ENCODE measurements around the gene NOS1.

The NOS1 gene

DNA sequence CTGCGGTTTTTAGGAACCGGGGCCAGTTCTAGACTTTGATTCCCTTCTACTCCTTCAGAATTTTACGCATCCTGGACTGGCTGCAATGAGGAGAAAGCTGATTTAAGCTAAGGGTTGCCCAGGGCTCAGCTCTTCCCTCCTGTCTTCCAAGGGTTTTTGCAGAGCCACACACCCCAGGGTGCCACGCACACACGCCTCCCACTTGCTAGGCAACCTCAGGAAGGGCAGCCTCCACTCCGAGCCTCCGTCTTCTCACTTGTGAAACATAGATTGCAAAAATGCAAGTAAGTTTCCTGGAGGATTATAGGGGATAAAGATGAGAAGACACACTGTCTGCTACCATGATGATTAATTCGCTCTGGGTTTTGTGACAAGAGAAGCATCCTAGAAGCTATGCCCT lies 31.7 kb downstream of the NOS1 start:
- no peak for ATAC-seq

DNA sequence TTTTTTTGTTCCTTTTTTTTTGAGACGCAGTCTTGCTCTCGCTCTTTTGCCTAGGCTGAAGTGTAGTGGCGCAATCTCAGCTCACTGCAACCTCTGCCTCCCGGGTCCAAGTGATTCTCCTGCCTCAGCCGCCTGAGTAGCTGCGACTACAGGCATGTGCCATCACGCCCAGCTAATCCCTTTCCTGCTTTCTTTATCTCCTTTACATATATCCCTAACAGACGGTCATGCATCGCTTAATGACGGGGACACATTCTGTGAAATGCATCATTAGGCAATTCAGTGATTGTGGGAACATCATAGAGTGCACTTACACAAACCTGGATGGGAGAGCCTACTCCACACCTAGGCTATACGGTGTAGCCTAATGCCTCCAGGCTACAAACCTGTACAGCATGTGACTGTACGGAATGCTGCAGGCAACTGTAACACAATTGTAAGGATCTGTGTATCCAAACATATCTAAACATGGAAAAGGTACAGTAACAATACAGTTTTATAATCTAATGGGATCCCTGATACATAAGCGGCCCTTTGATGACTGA lies 32.8 kb downstream of the NOS1 start:
- no peak for ATAC-seq

DNA sequence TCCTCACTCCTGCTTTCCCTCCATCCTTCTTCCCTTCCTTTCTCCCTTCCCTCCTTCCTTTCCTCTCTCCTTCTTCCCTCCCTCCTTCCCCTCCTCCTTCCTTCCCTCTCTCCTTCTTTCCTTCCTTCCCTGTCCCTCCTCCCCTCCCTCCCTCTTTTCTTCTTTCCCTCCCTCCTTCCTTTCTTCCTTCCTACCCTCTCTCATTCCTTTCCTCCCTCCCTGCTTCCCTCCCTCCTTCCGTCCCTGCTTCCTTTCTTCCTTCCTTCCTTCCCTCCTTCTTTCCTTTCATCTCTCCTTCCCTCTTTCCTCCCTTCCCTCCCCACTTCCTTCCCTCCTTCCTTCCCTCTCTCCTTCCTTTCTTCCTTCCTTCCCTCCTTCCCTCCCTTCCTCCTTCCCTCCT lies 39.0 kb downstream of the NOS1 start:
- no peak for ATAC-seq

DNA sequence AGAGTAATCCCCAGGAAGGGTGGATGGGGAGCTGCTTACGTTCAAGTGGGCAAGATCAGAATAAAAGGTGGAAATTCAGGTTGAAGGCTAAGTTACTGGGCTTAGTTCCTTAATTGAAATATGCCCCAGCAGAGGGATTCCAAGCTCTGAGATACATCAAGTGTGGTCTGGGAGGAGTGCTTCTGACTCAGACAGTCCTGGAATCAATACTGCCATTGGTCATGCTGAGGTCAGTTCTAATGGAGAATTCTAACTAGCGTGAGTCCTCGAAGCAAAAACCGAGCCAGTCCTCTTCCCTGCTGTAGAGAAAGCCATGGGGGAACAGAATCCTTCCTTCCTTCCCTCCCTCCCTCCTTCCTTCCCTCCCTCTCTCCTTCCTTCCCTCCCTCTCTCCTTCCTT lies 39.9 kb downstream of the NOS1 start:
- ATAC-seq = no peak

DNA sequence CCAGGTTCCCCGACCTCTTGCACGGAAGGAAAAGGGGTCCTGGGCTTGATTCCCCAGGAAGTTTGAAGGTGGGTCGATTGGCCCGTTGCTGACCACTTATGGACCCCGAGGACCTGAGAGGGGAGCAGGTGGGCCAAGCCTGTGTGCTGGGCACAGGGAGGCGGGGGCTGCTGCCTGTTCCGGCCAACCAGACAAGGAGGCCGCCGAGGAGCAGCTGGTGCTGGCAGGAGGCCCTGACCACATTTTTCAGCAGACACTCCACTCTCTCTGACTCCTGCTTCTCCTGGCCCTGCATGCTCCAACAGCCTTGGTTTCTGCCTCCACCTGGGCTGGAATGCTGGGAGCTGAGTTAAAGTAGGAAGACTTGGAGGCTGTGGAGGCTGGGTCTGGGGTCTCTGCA lies 42.8 kb downstream of the NOS1 start:
- no peak for ATAC-seq

DNA sequence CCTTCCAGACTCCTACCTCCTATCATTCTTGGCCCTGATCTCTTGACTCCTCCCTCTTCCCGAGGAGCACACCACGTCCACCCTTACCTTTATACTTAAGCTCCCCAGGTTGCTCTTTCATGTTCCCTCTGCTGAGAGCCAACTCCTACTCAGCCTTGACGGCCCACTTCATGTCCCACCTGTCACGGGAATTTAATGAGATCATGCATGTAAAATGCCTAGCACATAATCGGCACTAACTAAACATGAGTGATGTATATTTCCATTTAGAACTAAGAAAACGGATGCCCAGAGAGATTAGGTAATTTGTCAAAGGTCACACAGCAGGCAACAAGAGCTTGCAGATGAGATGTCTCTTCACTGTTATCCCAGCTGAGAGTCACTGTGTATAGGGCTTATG lies 45.1 kb downstream of the NOS1 start:
- no peak for ATAC-seq

DNA sequence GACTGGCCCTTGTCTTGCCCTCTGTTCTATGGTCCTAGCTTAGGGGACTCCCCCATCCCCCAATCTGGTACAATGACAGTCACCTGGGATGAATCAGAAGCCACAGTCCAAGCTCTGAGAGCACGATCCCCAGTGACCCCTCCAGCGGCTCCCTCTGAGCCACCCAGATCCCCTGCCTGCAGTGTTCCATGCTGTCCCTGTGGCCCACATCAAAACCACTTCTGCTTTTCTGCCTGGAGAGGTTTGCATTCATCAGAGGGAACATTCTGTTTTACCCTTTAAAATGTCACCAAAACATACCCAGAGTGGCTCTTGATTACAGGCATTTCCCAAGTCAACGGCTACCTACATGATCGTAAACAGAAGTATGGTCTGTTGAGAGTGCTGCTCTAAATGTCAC lies 47.5 kb downstream of the NOS1 start:
- ATAC-seq = no peak

DNA sequence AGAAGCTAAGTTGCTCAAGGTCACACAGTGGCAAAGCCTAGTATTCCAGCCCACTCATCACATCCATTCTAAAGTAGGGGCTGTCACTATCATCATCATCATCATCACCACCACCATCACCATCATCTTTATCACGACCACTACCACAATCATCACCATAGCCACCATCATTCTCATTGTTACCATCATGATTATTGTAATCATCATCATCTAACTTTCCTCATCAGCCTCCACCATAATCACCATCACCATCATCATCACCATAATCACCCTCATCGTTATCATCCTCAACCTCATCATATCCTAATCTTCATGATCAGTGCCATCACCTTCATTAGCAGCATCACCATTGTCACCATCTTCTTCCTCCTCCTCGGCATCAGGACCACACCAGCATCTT lies 48.7 kb downstream of the NOS1 start:
- no peak for ATAC-seq

DNA sequence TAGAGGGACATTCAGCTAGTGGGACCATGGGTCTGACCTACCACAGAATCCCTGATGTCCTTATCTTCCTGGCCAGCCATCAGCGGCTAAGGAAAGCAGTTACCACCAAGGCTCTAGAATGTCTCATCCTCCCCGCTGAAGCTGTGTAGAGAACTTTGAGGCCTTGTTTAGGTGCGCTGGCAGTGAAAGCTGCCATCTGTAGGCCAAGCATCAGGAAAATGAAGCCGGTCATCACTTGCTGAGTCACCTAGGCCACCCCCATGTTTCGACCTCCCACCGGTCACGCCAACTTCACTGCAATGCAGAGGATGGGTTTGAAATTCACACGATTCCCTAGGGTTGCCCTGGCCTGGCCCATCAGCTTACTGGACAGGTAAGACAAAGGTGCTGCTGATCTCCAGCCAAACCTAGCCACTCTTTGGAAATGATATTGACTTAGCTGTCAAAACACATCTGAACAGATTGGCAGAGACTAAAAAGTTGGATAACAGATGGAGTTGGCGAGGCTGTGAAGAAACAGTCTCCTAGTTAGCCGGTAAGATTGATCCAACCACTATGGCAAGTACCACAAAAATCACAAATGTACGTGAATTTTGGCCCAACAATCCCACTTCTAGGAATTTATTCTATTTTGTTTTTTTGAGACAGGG lies 52.0 kb downstream of the NOS1 start:
- no peak for ATAC-seq

DNA sequence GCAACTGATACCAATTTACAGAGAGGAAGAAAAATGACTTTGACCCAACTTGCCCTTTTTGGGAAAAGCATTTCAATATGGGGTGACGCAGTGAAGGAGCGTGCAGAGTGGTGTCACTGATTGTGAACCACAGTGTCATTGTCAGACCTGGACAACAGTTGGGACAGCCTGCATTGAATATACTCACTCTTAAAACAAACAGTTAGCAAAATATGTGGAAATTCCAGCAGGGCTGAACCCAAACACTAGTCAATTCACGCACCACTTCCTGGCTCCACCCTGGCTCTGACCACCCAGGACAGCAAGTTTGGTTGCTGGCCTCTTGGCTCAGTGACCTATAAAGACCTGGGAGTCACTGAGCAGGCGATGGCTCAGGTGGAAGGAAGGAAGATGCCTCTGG lies 61.3 kb downstream of the NOS1 start:
- ATAC-seq = no peak

DNA sequence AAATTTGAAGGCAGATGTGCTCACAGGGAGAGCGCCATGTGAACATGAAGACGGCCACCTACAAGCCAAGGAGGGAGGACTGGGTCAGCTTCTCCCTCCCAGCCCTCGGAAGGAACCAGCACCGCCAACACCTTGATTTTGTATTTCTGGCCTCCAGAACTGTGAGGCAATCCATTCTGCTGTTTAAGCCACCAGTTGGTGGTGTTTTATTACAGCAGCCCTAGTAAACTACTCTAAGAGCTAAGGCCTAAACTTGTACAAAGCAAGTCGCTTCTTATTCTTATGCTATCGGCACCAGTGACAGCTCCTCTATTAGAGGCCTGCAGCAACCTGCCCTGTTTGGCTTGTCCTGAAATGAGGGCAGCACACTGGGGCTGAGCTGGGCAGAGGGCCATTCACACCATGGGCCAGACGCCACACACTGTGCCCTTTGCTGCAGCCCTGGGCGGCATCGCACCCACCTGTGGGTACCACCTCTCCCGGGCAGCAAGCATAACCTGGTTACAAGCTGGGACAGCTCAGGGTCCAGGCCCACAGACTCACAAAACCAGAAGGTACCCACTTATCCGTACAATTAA lies 62.7 kb downstream of the NOS1 start:
- ATAC-seq = no peak

DNA sequence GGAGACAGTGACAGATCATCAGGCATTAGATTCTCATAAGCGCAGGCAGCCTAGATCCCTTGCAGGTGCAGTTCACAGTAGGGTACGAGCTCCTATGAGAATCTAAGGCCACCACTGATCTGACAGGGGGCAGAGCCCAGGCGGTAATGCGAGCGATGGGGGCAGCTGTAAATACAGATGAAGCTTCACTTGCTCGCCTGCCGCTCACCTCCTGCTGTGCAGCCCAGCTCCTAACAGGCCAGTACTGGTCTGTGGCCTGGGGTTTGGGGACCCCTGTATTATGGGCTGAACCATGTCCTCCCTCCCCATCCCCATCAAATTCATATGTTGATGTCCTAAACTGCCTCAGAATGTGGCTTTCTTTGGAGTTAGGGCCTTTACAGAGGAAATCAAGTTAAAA lies 63.2 kb downstream of the NOS1 start:
- no peak for ATAC-seq

DNA sequence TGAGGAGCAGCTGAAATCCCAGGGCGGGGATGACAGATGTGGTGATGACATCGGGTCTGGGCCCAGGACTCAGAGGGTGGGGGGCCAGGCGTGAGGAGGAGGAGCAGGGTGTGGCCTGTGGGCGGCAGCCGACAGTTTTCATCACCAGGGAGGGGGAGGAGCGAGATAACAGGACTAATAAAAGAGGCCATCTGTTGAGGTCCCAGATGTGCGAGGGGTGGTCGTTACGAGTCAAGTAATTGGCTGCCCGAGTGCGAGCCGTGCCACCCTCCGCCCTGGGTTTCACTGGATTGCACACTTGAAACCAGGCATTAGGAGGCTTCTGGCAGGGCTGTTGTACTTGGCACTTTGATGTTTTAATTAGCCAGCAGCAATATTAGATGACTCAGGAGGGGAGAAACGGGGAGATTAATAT lies 67.2 kb downstream of the NOS1 start:
- no peak for ATAC-seq

DNA sequence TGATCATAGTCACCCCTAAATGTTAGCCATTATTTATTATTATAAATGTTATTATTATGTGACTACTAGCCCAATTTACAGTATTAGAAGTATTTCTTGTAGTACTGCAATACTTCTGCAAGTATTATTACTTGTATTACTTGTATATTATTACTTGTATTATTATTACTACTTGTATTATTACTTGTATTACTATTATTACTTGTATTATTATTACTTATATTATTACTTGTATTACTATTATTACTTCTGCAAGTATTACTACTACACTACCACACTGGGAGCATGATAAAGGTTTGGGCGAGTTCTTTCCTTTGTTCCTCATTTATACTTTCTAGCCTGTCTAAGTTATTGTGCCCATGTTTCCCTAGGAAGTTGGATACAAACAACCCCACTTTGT lies 67.9 kb downstream of the NOS1 start:
- ATAC-seq = no peak

DNA sequence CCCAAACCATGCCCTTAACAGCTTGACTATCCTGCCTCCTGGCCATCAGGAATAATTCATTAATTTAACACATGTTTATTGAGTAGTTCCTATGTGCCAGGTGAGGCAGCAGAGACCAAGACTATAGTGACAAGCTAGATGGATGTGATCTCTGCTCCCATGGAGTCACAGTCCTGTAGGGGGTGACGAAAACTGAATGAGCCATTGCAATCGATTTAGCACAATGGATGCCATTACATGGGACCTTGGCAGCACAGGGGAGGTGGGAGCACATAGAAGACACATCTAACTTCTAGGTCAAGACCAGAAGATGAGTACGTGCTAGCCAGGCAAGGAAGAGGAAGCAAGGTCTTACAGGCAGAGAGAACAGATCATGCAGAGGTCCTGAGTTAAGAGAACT lies 68.7 kb downstream of the NOS1 start:
- ATAC-seq = no peak

DNA sequence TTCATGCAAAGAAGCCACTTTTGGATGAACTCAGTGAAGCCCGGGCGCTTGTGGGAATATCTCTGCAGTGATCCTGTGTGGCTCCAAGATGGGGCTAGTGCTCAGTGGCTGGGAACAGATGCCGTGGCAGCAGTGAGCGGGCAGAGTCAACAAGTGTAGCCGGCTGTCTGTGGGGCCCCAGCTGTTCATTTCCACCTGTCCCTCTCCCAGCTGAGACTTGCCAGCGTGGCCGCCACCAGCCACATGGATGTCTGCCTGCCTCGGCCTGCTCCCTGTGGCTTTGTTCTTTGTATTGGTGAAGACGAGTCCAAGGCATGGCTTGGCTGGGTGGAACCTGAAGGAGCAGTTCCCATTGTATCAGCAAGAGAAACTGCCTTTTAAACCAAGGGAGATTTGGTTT lies 77.3 kb downstream of the NOS1 start:
- ATAC-seq = no peak

DNA sequence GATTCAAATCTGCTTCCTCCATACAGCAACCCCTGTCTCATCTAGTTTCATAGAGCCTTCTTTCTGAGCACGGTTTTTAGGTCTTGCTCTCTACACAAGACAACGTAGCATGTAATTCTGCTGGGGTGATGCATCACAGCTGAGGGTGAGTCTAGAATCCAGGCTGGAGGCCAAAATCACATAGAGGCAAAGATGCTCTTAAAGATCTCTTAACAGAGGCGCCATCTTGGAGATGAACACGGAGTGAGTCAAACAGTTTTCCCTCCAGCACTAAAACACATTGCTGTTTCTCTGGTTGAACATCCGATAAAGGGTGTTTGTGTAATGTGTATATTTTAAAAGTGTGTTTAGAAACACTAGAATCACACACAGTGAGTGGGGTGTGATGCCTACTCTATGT lies 78.9 kb downstream of the NOS1 start:
- no peak for ATAC-seq

DNA sequence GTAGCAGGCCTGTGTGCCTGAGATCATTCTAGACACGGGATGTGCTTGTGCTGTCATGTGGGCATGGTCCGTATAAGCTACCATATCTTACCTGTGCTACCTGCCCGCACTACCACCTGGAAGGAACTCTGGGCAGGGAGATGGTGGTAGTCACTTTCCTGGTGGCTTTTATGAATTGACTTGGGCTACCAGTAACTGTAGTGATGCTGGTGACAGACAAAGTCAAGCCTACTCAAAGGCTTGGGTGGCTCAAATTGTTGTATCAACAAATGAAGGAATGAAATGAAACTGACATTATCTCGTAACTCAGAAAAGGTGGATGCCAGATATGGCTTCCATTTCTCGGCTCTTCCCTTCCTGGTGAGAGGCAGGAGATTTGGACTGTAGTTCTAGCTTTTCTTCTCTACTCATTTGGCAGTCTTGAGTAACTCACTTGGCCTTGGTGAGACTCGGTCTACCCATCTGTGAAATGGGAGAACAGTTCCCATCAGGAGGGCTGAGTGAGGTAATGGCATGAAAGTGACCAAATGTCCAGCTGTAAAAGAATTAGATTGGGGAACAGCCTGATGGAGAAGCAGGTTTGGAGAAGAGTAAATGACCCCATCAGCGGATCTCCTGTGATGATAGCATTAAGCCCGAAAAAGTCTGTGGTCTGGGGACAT lies 81.3 kb downstream of the NOS1 start:
- no peak for ATAC-seq

DNA sequence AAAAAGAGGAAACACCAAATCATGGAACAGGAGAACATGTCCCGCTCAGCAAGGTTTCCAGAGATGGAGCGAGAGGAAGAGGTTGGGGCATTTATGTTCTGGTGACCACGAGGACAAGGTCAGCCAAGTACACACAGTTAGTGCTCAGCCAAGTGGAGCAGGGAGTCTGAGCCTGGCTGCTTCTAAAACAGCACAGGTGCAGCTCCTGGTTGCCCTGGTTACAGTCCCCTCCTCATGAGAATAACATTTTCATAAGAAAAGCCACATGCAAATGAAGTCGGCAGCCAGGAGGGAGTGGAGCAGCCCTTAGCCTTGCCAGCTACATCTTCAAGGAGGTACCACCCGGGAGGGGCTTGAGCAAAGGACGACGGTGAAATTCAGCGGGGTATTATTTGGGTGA lies 81.8 kb downstream of the NOS1 start:
- ATAC-seq = no peak

DNA sequence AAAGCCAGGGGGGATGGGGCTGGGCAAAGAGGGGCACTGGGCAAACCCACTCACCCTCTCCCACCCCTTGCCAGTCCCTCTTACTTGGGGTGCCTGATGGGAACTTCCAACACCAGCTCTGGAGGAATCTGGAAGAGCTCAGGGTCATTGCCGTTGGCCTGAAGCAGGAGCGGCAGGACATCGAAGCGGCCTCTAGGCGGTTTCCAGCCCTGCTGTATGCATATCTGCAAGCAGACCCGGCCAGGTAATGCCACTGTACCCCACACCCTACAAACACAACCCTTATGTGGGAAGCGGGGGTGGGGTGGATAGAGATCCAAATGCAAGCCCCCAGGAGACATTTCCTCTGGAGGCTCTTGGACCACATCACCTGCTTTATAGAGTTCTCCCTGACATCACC lies 83.6 kb downstream of the NOS1 start:
- no peak for ATAC-seq

DNA sequence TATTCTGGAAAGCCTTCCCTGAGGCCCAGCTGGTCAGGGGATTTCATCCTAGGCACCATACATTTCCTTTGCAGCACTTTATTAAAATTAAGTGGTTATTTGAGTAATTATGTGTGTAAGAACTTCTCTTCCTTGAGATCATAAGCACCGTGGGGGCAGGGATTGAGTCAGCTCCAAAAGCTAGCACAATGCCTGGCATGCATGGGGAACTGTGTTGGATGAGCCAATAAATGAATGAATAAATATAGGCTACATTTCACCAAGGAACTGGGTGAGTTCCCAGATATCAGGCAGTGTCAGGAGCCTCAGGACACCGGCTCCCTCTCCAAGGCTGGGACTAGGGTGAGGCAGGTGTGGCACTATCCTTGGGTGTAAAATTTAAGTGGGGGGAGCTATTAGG lies 88.3 kb downstream of the NOS1 start:
- ATAC-seq = no peak

DNA sequence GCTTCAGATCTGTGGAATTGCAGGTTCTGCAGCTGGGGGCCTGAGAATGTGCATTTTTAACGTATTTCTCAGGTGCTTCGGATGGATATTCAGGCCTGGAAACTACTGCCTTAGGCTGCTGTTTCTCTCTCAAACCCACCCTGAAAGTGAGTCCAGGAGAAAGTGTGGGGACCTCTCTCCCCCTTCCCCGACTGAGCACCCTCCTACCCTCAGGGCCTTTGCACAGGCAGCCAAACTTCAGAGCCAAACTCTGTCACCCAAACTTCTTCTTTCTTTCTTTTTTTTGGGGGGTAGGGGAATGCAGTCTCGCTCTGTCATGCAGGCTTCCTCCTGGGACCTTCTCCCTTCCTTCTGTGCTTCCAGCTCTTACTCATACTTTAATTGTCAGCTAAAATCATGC lies 88.7 kb downstream of the NOS1 start:
- no peak for ATAC-seq

DNA sequence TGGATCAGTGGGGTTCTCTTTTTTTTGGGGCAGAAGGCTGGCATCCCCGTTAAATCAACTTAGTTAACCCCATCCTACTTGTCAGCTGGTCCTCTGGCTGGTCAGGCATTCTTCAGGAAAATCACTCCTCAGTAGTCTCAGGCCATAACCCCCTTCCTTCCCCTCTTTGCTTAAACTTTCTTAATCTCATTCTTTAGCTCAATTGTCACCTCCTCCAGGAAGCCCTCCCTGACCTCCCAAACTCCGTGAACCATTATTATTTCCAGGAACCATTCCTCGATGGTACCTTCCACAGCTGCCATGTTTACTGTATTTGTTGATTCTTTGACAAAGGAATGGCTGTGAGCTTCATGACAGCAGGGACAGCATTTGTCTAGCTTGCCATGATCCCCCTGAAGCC lies 98.7 kb downstream of the NOS1 start:
- ATAC-seq = no peak

DNA sequence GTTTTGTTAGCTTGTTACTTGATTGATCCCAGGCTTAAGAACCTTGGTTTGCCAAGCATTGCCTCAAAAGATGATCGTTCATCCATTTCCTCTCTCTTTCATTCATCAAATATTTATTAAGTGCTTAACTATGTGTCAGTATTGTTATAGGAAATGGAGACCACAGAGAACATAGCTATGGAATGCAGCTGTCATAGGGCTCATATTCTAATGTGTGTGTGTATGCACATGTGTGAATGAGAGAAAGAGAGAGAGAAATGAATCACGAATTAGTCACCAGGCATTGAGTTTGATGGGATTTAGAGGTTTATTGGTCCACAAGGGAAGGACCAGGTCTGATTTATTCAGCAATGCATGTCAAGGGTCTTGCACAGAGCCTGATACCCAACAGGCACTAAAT lies 100.2 kb downstream of the NOS1 start:
- ATAC-seq = no peak

DNA sequence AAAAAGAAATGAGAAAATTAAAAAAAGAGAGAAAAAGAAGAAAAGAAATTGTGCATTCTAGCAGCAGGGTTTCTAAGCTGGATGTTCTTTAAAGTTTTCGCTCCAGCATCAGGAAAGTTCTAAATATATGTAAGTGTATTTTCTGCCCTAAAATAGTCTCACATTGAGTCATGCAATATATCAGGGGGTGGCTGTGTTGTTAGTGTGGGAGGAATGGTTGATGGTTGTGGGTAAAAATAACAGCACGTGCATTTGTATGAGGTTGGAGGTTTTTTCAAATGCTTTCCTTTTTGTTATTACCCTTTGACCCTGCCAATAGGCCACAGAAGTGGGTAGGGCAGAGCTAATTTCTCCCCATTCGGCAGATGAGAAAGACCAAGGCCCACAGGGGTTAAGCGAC lies 106.0 kb downstream of the NOS1 start:
- ATAC-seq = no peak
